ENCODE results near the gene SRSF5.
"Not testable (repeated sequence)": the region's sequence is repeated elsewhere in the genome, so short reads cannot be mapped to it uniquely, and the experiment has no call there.

DNA sequence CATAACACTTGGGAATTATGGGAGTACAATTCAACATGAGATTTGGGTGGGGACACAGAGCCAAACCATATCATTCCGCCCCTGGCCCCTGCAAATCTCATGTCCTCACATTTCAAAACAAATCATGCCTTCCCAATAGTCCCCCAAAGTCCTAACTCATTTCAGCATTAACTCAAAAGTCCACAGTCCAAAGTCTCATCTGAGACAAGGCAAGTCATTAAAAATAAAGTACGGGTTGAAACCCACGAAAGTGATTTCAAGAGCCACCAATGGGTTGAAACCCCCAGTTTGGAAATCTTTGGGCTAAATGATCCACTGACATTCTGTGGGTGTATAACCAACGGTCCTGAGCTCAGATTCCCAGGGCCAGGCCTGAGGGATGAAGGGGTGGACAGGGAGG is 30.5 kb upstream of the SRSF5 start:
- not testable (repeated sequence) for TF ChIP-seq POLR2A (IDR thresholded peaks at IDR 0.05; ENCODE audit: low read depth, low read length); POLR2AphosphoS5 (IDR thresholded peaks at IDR 0.05; ENCODE audit: low read depth, low read length); TAF1 (IDR thresholded peaks at IDR 0.05; ENCODE audit: borderline replicate concordance, low read depth, low read length)
